Mesenchymal stem cell (in vitro differentiated cells and primary cell): Measurements from ENCODE around the gene SFN.
"Not testable (repeated sequence)": the region's sequence is repeated elsewhere in the genome, so short reads cannot be mapped to it uniquely, and the experiment has no call there.

Experiments used
- DNase-seq: peaks from one replicate; pipeline ENCODE4 v3.0.0-alpha.2; 2013
- H2AFZ ChIP-seq: one replicate; pipeline ENCODE4 v1.6.1; 2013; ENCODE audit warnings: low read depth, mild to moderate bottlenecking, control low read depth, inconsistent platforms, low read length, moderate library complexity
- H2AK5ac ChIP-seq: 2 replicates; pipeline ENCODE4 v1.6.1; 2013; ENCODE audit warnings: low read length, moderate library complexity, mild to moderate bottlenecking, inconsistent platforms; ENCODE audit not compliant: severe bottlenecking
- H2BK120ac ChIP-seq: one replicate; pipeline ENCODE4 v1.6.1; 2013; ENCODE audit warnings: low read depth, mild to moderate bottlenecking, inconsistent platforms, low read length, moderate library complexity
- H2BK12ac ChIP-seq, 2 experiments: one replicate each; pipeline ENCODE4 v1.6.1; 2013; ENCODE audit warnings: inconsistent platforms in 2 of 2, low read length in 2 of 2, mild to moderate bottlenecking in 2 of 2, moderate library complexity in 2 of 2, control low read depth in 1 of 2
- H2BK15ac ChIP-seq: one replicate; pipeline ENCODE4 v1.6.1; 2013; ENCODE audit warnings: mild to moderate bottlenecking, low read depth, inconsistent platforms; ENCODE audit not compliant: poor library complexity, severe bottlenecking
- H2BK5ac ChIP-seq: 2 replicates; pipeline ENCODE4 v1.6.1; 2013; ENCODE audit warnings: low read depth, mild to moderate bottlenecking, low read length, control low read depth, inconsistent platforms; ENCODE audit not compliant: poor library complexity, severe bottlenecking
- H3K14ac ChIP-seq, 2 experiments: one replicate each; pipeline ENCODE4 v1.6.1; 2013; ENCODE audit warnings: inconsistent platforms in 2 of 2, low read length in 2 of 2, control low read depth in 1 of 2, mild to moderate bottlenecking in 1 of 2, moderate library complexity in 1 of 2
- H3K18ac ChIP-seq, 2 experiments: one replicate each; pipeline ENCODE4 v1.6.1; 2013; ENCODE audit warnings: inconsistent platforms in 2 of 2, low read length in 2 of 2, control low read depth in 1 of 2, low read depth in 1 of 2, mild to moderate bottlenecking in 1 of 2
- H3K23ac ChIP-seq, 2 experiments: one replicate each; pipeline ENCODE4 v1.6.1; 2013; ENCODE audit warnings: inconsistent platforms in 2 of 2, low read length in 2 of 2, mild to moderate bottlenecking in 2 of 2, moderate library complexity in 2 of 2, control low read depth in 1 of 2
- H3K27ac ChIP-seq: 2 replicates; pipeline ENCODE4 v1.5.1; 2013; ENCODE audit warnings: mild to moderate bottlenecking, moderate library complexity, low read length, control low read depth, inconsistent platforms; ENCODE audit not compliant: poor library complexity, severe bottlenecking
- H3K27me3 ChIP-seq, 2 experiments: 2 replicates each; pipeline versions ENCODE4 v1.6.1 to v1.7.0; 2013; ENCODE audit warnings: low read length in 2 of 2, mild to moderate bottlenecking in 2 of 2, moderate library complexity in 2 of 2, control low read depth in 1 of 2, inconsistent platforms in 1 of 2; ENCODE audit not compliant: control insufficient read depth in 1 of 2, insufficient read depth in 1 of 2
- H3K36me3 ChIP-seq, 2 experiments: 2 replicates each; pipeline versions ENCODE4 v1.6.1 to v1.7.0; 2013; ENCODE audit warnings: low read length in 2 of 2, control low read depth in 1 of 2, inconsistent platforms in 1 of 2, low read depth in 1 of 2, mild to moderate bottlenecking in 1 of 2; ENCODE audit not compliant: insufficient read depth in 2 of 2, control insufficient read depth in 1 of 2
- H3K4ac ChIP-seq, 2 experiments: one replicate each; pipeline ENCODE4 v1.6.1; 2013; ENCODE audit warnings: inconsistent platforms in 2 of 2, low read length in 2 of 2, mild to moderate bottlenecking in 2 of 2, moderate library complexity in 2 of 2, control low read depth in 1 of 2, low read depth in 1 of 2
- H3K4me1 ChIP-seq: 2 replicates; pipeline ENCODE4 v1.6.1; 2013; ENCODE audit warnings: low read depth, low read length, control low read depth; ENCODE audit not compliant: control insufficient read depth, insufficient read depth
- H3K4me2 ChIP-seq: 2 replicates; pipeline ENCODE4 v1.6.1; 2013; ENCODE audit warnings: low read length, mild to moderate bottlenecking, inconsistent platforms; ENCODE audit not compliant: poor library complexity, severe bottlenecking
- H3K4me3 ChIP-seq, 2 experiments: 2 replicates each; pipeline versions ENCODE4 v1.5.1 to v1.7.0; 2013; ENCODE audit warnings: low read length in 2 of 2, mild to moderate bottlenecking in 2 of 2, control low read depth in 1 of 2, low read depth in 1 of 2; ENCODE audit not compliant: insufficient read depth in 1 of 2
- H3K79me1 ChIP-seq: replicated peaks from 2 replicates; pipeline ENCODE4 v1.6.1; 2013; ENCODE audit warnings: mild to moderate bottlenecking, control low read depth, low read length, inconsistent platforms; ENCODE audit not compliant: poor library complexity, severe bottlenecking
- H3K9ac ChIP-seq: 2 replicates; pipeline ENCODE4 v1.7.0; 2013; ENCODE audit warnings: mild to moderate bottlenecking, low read length, moderate library complexity
- H3K9me3 ChIP-seq: 2 replicates; pipeline ENCODE4 v1.7.0; 2013; ENCODE audit warnings: mild to moderate bottlenecking, low read length; ENCODE audit not compliant: control insufficient read depth
- H4K8ac ChIP-seq: one replicate; pipeline ENCODE4 v1.6.1; 2013; ENCODE audit warnings: inconsistent platforms, mild to moderate bottlenecking, low read length, moderate library complexity
- H4K91ac ChIP-seq: one replicate; pipeline ENCODE4 v1.6.1; 2013; ENCODE audit warnings: mild to moderate bottlenecking, low read length, inconsistent platforms
- WGBS: methylation state at CpG from one replicate; pipeline ENCODE4 v1.1.7; 2013; ENCODE audit warnings: mixed read lengths; 5-methylcytosine and 5-hydroxymethylcytosine counted together

The SFN gene

DNA sequence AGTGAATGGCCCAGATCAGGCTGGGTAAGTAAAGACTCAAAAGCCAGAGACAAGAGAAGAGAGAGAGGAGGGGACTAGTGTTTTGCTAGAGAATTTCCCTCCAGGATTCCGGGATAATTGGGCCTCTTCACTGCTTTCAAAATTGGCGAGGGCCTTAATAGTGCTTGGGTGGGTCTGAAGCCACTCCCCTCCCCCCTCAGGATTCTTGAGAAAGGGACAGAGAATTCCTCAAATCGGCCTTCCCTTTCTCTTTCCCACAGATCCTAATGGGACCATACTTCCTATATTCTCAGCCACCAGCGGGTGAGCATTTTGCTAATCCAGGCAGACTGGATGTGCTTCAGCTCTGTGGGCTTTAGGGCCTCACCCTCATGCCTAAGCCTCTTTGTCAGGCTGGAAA lies 11.9 kb downstream of the SFN start:
- no peak for DNase-seq
- Histone ChIP-seq H2BK12ac (no peak overlapping the region), H2BK5ac (no peak overlapping the region), H3K23ac (peak overlapping the region in 1 of 2 experiments; percentile 26), H2AFZ (no peak overlapping the region), H3K4me2 (no peak overlapping the region), H3K9me3 (no peaks in the 10 kb centered on the region), H2BK15ac (no peak overlapping the region), H3K79me1 (peaks cover 14% of the 10 kb centered on the region), H3K27ac (no peak overlapping the region), H2BK120ac (no peak overlapping the region), H3K36me3 (peaks cover 22 to 41% of the 10 kb centered on the region in 2 experiments), H4K8ac (no peak overlapping the region), H4K91ac (no peak overlapping the region), H3K4me1 (peaks cover 2% of the 10 kb centered on the region), H3K27me3 (no peaks in the 10 kb centered on the region), H3K4me3 (no peak overlapping the region), H3K14ac (no peak overlapping the region), H3K18ac (no peak overlapping the region), H2AK5ac (no peak overlapping the region), H3K9ac (no peak overlapping the region), H3K4ac (no peak overlapping the region)
- WGBS = 62% methylated on average over 4 of the region's 4 CpGs

DNA sequence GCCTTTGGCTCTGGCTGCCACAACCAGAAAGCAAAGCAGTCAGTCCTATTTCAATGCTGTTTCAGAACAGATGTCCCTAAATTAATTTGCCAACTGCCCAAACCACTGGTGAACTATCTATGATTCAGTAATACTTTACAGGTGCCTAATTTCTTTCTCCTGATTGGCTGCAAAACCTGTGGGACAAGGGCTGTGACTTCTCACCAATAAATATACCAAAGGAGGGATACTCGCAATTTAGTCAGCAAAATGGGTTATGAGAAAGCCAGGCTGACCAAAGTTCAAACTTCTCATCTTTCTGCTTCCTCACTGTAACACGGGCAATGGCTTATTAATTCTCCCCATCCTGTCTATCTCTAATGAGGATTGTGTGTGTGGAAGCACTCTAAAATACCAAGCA lies 14.4 kb downstream of the SFN start:
- no peak overlapping the region for H4K8ac ChIP-seq
- peaks cover 15% of the 10 kb centered on the region for H3K79me1 ChIP-seq
- no peak overlapping the region for H3K23ac ChIP-seq
- H2BK120ac ChIP-seq = no peak overlapping the region
- H3K14ac ChIP-seq = no peak overlapping the region
- no peak overlapping the region for H2BK5ac ChIP-seq
- H2AFZ ChIP-seq = no peak overlapping the region
- no peak overlapping the region for H2AK5ac ChIP-seq
- H2BK15ac ChIP-seq = no peak overlapping the region
- peaks cover 36 to 63% of the 10 kb centered on the region in 2 experiments for H3K36me3 ChIP-seq
- H3K4me3 ChIP-seq = no peak overlapping the region
- H3K27me3 ChIP-seq = no peaks in the 10 kb centered on the region
- H3K27ac ChIP-seq = no peak overlapping the region
- no peaks in the 10 kb centered on the region for H3K9me3 ChIP-seq
- 100% methylated on average over 1 of the region's 2 CpGs for WGBS
- H3K4me2 ChIP-seq = no peak overlapping the region
- DNase-seq = no peak
- peak overlapping the region; percentile 0 for H3K9ac ChIP-seq
- no peak overlapping the region for H4K91ac ChIP-seq
- H2BK12ac ChIP-seq = no peak overlapping the region
- no peak overlapping the region for H3K4ac ChIP-seq
- peaks cover 1% of the 10 kb centered on the region for H3K4me1 ChIP-seq
- H3K18ac ChIP-seq = no peak overlapping the region

DNA sequence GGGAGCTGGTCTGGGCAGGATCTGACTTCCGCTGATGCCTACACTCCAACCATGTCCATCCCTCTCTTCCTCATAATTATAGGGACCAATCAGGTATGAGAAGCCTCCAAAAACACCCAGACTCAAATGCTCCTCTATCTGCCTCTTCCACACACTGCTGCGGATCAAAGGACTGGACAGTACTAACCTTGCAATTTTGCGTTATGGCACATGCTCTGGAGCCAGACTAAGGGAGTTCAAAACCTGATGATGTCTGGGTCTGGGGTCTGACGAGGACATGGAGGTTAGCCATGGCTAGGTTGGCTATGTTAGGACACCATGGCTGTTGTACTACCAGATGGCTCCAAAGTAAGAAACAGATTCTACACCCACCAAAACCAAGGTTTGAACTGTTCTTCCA lies 16.8 kb downstream of the SFN start:
- 94% methylated on average over 4 of the region's 4 CpGs for WGBS
- Histone ChIP-seq H3K9me3 (no peaks in the 10 kb centered on the region), H4K91ac (no peak overlapping the region), H2BK12ac (no peak overlapping the region), H3K4me3 (no peak overlapping the region), H4K8ac (no peak overlapping the region), H3K23ac (no peak overlapping the region), H3K27me3 (no peaks in the 10 kb centered on the region), H3K14ac (no peak overlapping the region), H3K4me2 (no peak overlapping the region), H2BK5ac (no peak overlapping the region), H2AK5ac (no peak overlapping the region), H2AFZ (no peak overlapping the region), H3K9ac (no peak overlapping the region), H2BK15ac (no peak overlapping the region), H3K36me3 (peaks cover 58 to 87% of the 10 kb centered on the region in 2 experiments), H3K27ac (no peak overlapping the region), H3K79me1 (peaks cover 25% of the 10 kb centered on the region), H3K4me1 (no peaks in the 10 kb centered on the region), H3K4ac (no peak overlapping the region), H3K18ac (no peak overlapping the region), H2BK120ac (no peak overlapping the region)
- no peak for DNase-seq

DNA sequence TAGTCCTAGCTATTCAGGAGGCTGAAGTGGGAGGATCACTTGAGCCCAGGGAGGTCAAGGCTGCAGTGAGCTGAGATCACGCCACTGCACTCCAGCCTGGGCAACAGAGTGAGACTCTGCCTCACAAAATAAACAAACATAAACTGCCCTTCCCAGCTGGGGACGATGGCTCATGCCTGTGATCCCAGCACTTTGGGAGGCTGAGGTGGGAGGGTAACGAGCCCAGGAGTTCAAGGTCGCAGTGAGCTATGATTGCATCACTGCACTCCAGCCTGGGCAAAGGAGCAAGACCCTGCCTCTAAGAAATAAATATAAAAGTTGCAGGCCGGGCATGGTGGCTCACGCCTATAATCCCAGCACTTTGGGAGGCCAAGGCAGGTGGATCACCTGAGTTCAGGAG lies 18.7 kb downstream of the SFN start:
- DNase-seq, H3K9me3 ChIP-seq, H2AK5ac ChIP-seq, H3K4me3 ChIP-seq, H3K23ac ChIP-seq, H3K4me2 ChIP-seq, H2BK120ac ChIP-seq, H3K4me1 ChIP-seq, H4K91ac ChIP-seq, H4K8ac ChIP-seq, H3K9ac ChIP-seq, H2BK5ac ChIP-seq, H2BK15ac ChIP-seq, H3K27ac ChIP-seq, H2BK12ac ChIP-seq, H3K18ac ChIP-seq, H3K14ac ChIP-seq, H3K27me3 ChIP-seq, H2AFZ ChIP-seq, H3K4ac ChIP-seq: not testable (repeated sequence)
- WGBS = 83% methylated on average over 6 of the region's 6 CpGs
- H3K79me1 ChIP-seq = peaks cover 31% of the 10 kb centered on the region
- H3K36me3 ChIP-seq = peaks cover 67 to 88% of the 10 kb centered on the region in 2 experiments
